ENCODE results near the gene ODC1.

The ODC1 gene

GRCh38 chr2:10497797-10498251, 49.7 kb upstream of the ODC1 start (continued):
- no peak for TF ChIP-seq ZNF624 (tag by site-specific recombination; IDR thresholded peaks at IDR 0.05)
- TF ChIP-seq GLI2 (tag by site-specific recombination; IDR thresholded peaks at IDR 0.05; ENCODE audit: borderline replicate concordance, low read depth), result no peak
- no peak for TF ChIP-seq ZNF645 (tag by site-specific recombination; IDR thresholded peaks at IDR 0.05)
- peak; percentile 62 for TF ChIP-seq GLIS1 (tag by site-specific recombination; IDR thresholded peaks at IDR 0.05)
- TF ChIP-seq ZNF2 (tag by site-specific recombination; IDR thresholded peaks at IDR 0.05), result no peak
- TF ChIP-seq SP3 (tag by site-specific recombination; IDR thresholded peaks at IDR 0.05), result no peak
- no peak for TF ChIP-seq ZNF132 (tag by site-specific recombination; IDR thresholded peaks at IDR 0.05; ENCODE audit: borderline replicate concordance)
- peak; percentile 95 for TF ChIP-seq EGR2 (tag by site-specific recombination; IDR thresholded peaks at IDR 0.05; ENCODE audit: low read depth)
- TF ChIP-seq OSR2 (tag by site-specific recombination; IDR thresholded peaks at IDR 0.05), result peak; percentile 16; the same call in 1 of the 2 replicates
- peak; percentile 34; the same call in 1 of the 2 replicates for TF ChIP-seq ZBTB17 (tag by site-specific recombination; IDR thresholded peaks at IDR 0.05)
- TF ChIP-seq PRDM1 (tag by site-specific recombination; IDR thresholded peaks at IDR 0.05), result no peak
- TF ChIP-seq ZNF701 (tag by site-specific recombination; IDR thresholded peaks at IDR 0.05), result no peak
- TF ChIP-seq GLI4 (tag by site-specific recombination; IDR thresholded peaks at IDR 0.05), result no peak
- no peak for TF ChIP-seq ZNF239 (tag by site-specific recombination; IDR thresholded peaks at IDR 0.05)
- TF ChIP-seq ZNF148 (tag by site-specific recombination; IDR thresholded peaks at IDR 0.05; ENCODE audit: borderline replicate concordance), result no peak
- no peak for TF ChIP-seq ZNF302 (tag by site-specific recombination; IDR thresholded peaks at IDR 0.05; ENCODE audit: low read depth)
- TF ChIP-seq ZNF416 (tag by site-specific recombination; IDR thresholded peaks at IDR 0.05), result no peak
- TF ChIP-seq FEZF1 (tag by site-specific recombination; IDR thresholded peaks at IDR 0.05), result no peak
- TF ChIP-seq ZNF560 (tag by site-specific recombination; IDR thresholded peaks at IDR 0.05; ENCODE audit: borderline replicate concordance), result no peak
- TF ChIP-seq TCF7L2 (IDR thresholded peaks at IDR 0.05; ENCODE audit: borderline replicate concordance, low read depth, low read length), result no peak
- TF ChIP-seq ZNF629 (tag by site-specific recombination; IDR thresholded peaks at IDR 0.05), result peak; percentile 88
- no peak for TF ChIP-seq HOXD13 (CRISPR knock-in tag; IDR thresholded peaks at IDR 0.05; ENCODE audit: borderline replicate concordance)
- TF ChIP-seq KLF16 (tag by site-specific recombination; IDR thresholded peaks at IDR 0.05), result peak; percentile 73
- TF ChIP-seq ZNF398 (tag by site-specific recombination; IDR thresholded peaks at IDR 0.05), result no peak
- TF ChIP-seq ZNF426 (tag by site-specific recombination; IDR thresholded peaks at IDR 0.05), result no peak
- TF ChIP-seq ZNF140 (tag by site-specific recombination; IDR thresholded peaks at IDR 0.05), result no peak
- peak; percentile 98 for TF ChIP-seq KLF10 (tag by site-specific recombination; IDR thresholded peaks at IDR 0.05)
- TF ChIP-seq ZNF423 (tag by site-specific recombination; IDR thresholded peaks at IDR 0.05), result no peak
- TF ChIP-seq ZFP41 (tag by site-specific recombination; IDR thresholded peaks at IDR 0.05; ENCODE audit: borderline replicate concordance), result no peak
- 0 out of 2 replicates have a peak, but pooled peaks have one; percentile 48 for TF ChIP-seq ZNF449 (tag by site-specific recombination; IDR thresholded peaks at IDR 0.05)
- TF ChIP-seq ZSCAN16 (tag by site-specific recombination; IDR thresholded peaks at IDR 0.05), result no peak
- no peak for TF ChIP-seq ZNF561 (tag by site-specific recombination; IDR thresholded peaks at IDR 0.05; ENCODE audit: borderline replicate concordance)
- no peak for TF ChIP-seq ZNF112 (tag by site-specific recombination; IDR thresholded peaks at IDR 0.05)
- 0 out of 2 replicates have a peak, but pooled peaks have one; percentile 38 for TF ChIP-seq ZNF10 (tag by site-specific recombination; IDR thresholded peaks at IDR 0.05)
- no peak for TF ChIP-seq ZNF248 (tag by site-specific recombination; IDR thresholded peaks at IDR 0.05)
- no peak for TF ChIP-seq ZNF311 (tag by site-specific recombination; IDR thresholded peaks at IDR 0.05; ENCODE audit: borderline replicate concordance)
- no peak for TF ChIP-seq ZNF621 (tag by site-specific recombination; IDR thresholded peaks at IDR 0.05)
